ENCODE measurements around the gene GAS2. TPM values are rescaled to one million over a fixed set of nuclear protein-coding genes. Genes with fewer than 3 reads are reported as not detected.

Gene GAS2
- polyA plus RNA-seq, 3 donors, result 0.86 to 1.00 (median 0.89) TPM

- no peak overlapping the region for H3K4me3 Mint-ChIP-seq
- WGBS (ENCODE audit: insufficient coverage), result no CpG with 5 or more reads among the region's 2 CpGs
- no peak overlapping the region for H3K27ac Mint-ChIP-seq
These were observed 14.2 kb downstream of the GAS2 start for GRCh38 chr11:22680628-22681027.

GRCh38 chr11:22681281-22681812, 14.9 kb downstream of the GAS2 start:
- Histone ChIP-seq H3K36me3 (replicated peaks in 1 of 2; ENCODE audit: control insufficient read depth in 1 of 2, insufficient read depth in 2 of 2, low read length in 2 of 2) (no peaks in the 10 kb centered on the region), H2AFZ (ENCODE audit: insufficient read depth, low read depth, low read length, poor library complexity, severe bottlenecking) (no peak overlapping the region), H3K4me2 (replicated peaks; ENCODE audit: extremely low read depth, low read length, poor library complexity, severe bottlenecking) (no peak overlapping the region), H3K79me2 (ENCODE audit: insufficient read depth, low read length) (no peaks in the 10 kb centered on the region), H4K20me1 (ENCODE audit: insufficient read depth, low read length) (no peaks in the 10 kb centered on the region), H3K9ac (ENCODE audit: insufficient read depth, low read length, poor library complexity, severe bottlenecking) (no peak overlapping the region), H3K9me3 (replicated peaks in 1 of 2; ENCODE audit: control insufficient read depth in 1 of 2, insufficient read depth in 1 of 2, low read length in 2 of 2) (no peaks in the 10 kb centered on the region), H3K27me3 (ENCODE audit: control insufficient read depth in 2 of 2, insufficient read depth in 2 of 2, low read length in 2 of 2) (no peaks in the 10 kb centered on the region), H3K4me1 (ENCODE audit: control insufficient read depth in 1 of 2, insufficient read depth in 2 of 2, low read length in 2 of 2) (no peaks in the 10 kb centered on the region), H3K27ac (ENCODE audit: low read depth in 1 of 2, low read length in 2 of 2) (no peak overlapping the region), H3K4me3 (replicated peaks in 1 of 3; ENCODE audit: low read depth in 2 of 3, low read length in 3 of 3) (no peak overlapping the region)
- Mint-ChIP-seq H3K4me3 (no peak overlapping the region), H3K27ac (no peak overlapping the region), H3K4me1 (peaks cover 2% of the 10 kb centered on the region), H3K9me3 (peaks cover 0 to 4% (median 0%) of the 10 kb centered on the region in 7 donors), H3K36me3 (no peaks in the 10 kb centered on the region), H3K27me3 (ENCODE audit: low read depth in 3 of 3) (no peaks in the 10 kb centered on the region)
- intact Hi-C loops (cut with micrococcal nuclease), result no loop called here
- TF ChIP-seq CTCF (IDR thresholded peaks at IDR 0.05), result no peak
- DNase-seq, result no peak
- WGBS (ENCODE audit: insufficient coverage), result no CpG with 5 or more reads among the region's 4 CpGs

More at GRCh38 chr11:22680628-22681027, 14.2 kb downstream of the GAS2 start:
- H3K36me3 Mint-ChIP-seq, result no peaks in the 10 kb centered on the region
- H3K79me2 ChIP-seq (ENCODE audit: insufficient read depth, low read length), result no peaks in the 10 kb centered on the region
- H3K27me3 Mint-ChIP-seq (ENCODE audit: low read depth in 3 of 3), result no peaks in the 10 kb centered on the region
- no peaks in the 10 kb centered on the region for H3K27me3 ChIP-seq (ENCODE audit: control insufficient read depth in 2 of 2, insufficient read depth in 2 of 2, low read length in 2 of 2)
- no peaks in the 10 kb centered on the region for H4K20me1 ChIP-seq (ENCODE audit: insufficient read depth, low read length)
- H3K4me1 ChIP-seq (ENCODE audit: control insufficient read depth in 1 of 2, insufficient read depth in 2 of 2, low read length in 2 of 2), result no peaks in the 10 kb centered on the region
- no peak overlapping the region for H3K27ac ChIP-seq (ENCODE audit: low read depth in 1 of 2, low read length in 2 of 2)
- no peak for DNase-seq
- no peak overlapping the region for H3K4me2 ChIP-seq (replicated peaks; ENCODE audit: extremely low read depth, low read length, poor library complexity, severe bottlenecking)
- H3K9ac ChIP-seq (ENCODE audit: insufficient read depth, low read length, poor library complexity, severe bottlenecking), result no peak overlapping the region
- no peak overlapping the region for H2AFZ ChIP-seq (ENCODE audit: insufficient read depth, low read depth, low read length, poor library complexity, severe bottlenecking)
- no peaks in the 10 kb centered on the region for H3K36me3 ChIP-seq (replicated peaks in 1 of 2; ENCODE audit: control insufficient read depth in 1 of 2, insufficient read depth in 2 of 2, low read length in 2 of 2)
- no peak for TF ChIP-seq CTCF (IDR thresholded peaks at IDR 0.05)
- no peak overlapping the region for H3K4me3 ChIP-seq (replicated peaks in 1 of 3; ENCODE audit: low read depth in 2 of 3, low read length in 3 of 3)
- intact Hi-C loops (cut with micrococcal nuclease), result no loop called here
- peaks cover 0 to 4% (median 0%) of the 10 kb centered on the region in 7 donors for H3K9me3 Mint-ChIP-seq
- H3K9me3 ChIP-seq (replicated peaks in 1 of 2; ENCODE audit: control insufficient read depth in 1 of 2, insufficient read depth in 1 of 2, low read length in 2 of 2), result no peaks in the 10 kb centered on the region
- peaks cover 2% of the 10 kb centered on the region for H3K4me1 Mint-ChIP-seq

Data from CD14-positive monocyte (primary cell).